AG04449 (cell line): Measurements from ENCODE around the gene MAP4K1.
"Not testable (repeated sequence)": the region's sequence is repeated elsewhere in the genome, so short reads cannot be mapped to it uniquely, and the experiment has no call there.

ENCODE experiments used
- CTCF ChIA-PET: fragments of 350-600 bp; formaldehyde crosslinking; extraction: SDS; loops from one replicate; lab custom pipeline; 2021; ENCODE audit warnings: antibody characterized with exemption; lab: Yijun Ruan, JAX
- POLR2A ChIA-PET: fragments of 400-600, 350-600 bp; formaldehyde crosslinking; extraction: SDS; loops from one replicate; lab custom pipeline; 2020; ENCODE audit warnings: antibody characterized with exemption, inconsistent platforms; lab: Yijun Ruan, JAX
- DNase-seq: peaks from one replicate; pipeline ENCODE4 v3.0.0-alpha.2; 2010; ENCODE audit warnings: low read depth, low spot score
- H3K4me3 ChIP-seq: 2 replicates; pipeline ENCODE4 v1.5.1; 2011; ENCODE audit warnings: low read depth, mild to moderate bottlenecking, control low read depth, low read length
- CTCF ChIP-seq: IDR thresholded peaks from one replicate; pipeline ENCODE4 v1.5.1; 2011; ENCODE audit warnings: mild to moderate bottlenecking, moderate library complexity, low read length, control low read depth, inconsistent platforms; ENCODE audit not compliant: insufficient read depth; ENCODE audit errors: missing control alignments

The MAP4K1 gene

GRCh38 chr19:38615007-38615581 lies 2.7 kb downstream of the MAP4K1 start:
- ChIA-PET POLR2A (no interaction called here), CTCF (interaction anchor here (0.7 to 1.6 kb wide), 2 partner anchors 18 to 100 kb away, joined by 3 read pairs; no protein-coding TSS in a partner anchor)
- TF ChIP-seq CTCF, result no peak
- no peak for DNase-seq
- no peak overlapping the region for H3K4me3 ChIP-seq

GRCh38 chr19:38614289-38614688 lies 3.5 kb downstream of the MAP4K1 start:
- DNase-seq, result no peak
- TF ChIP-seq CTCF, result no peak
- POLR2A ChIA-PET, result no interaction called here
- CTCF ChIA-PET, result interaction anchor here (0.6 to 1.2 kb wide), 2 partner anchors 20 to 315 kb away, joined by 3 to 4 read pairs; no protein-coding TSS in a partner anchor
- no peak overlapping the region for H3K4me3 ChIP-seq

DNA sequence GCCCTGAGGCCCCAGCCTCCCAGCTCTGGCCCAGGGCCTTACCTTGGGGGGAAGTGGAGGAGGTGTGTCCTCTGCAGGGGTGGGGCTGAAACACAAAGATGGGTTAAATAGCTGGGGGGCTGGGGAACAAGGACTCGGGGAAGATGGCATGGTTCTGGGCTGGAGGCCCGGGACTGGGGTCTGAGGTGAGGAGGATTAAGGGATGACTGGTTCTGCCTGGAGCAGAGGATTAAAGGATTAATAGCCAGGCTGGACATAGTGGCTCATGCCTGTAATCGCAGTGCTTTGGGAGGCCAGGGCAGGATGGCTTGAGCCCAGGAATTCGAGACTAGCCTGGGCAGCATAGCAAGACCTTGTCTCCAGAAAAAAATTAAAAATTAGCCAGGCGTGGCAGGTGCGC lies 11.6 kb downstream of the MAP4K1 start:
- ChIA-PET CTCF (no interaction called here), POLR2A (no interaction called here)
- DNase-seq, result no peak
- H3K4me3 ChIP-seq, result no peak overlapping the region
- TF ChIP-seq CTCF, result no peak

DNA sequence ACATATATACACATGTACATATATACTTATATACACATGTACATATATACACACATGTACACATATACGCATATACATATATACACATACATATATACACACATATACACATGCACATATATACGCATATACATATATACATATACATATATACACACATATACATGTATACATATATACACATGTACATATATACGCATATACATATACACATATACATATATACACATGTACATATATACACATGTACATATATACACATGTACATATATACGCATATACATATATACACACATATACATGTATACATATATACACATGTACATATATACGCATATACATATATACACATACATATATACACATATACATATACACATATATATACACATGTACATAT lies 14.9 kb downstream of the MAP4K1 start:
- CTCF ChIA-PET, H3K4me3 ChIP-seq, DNase-seq, POLR2A ChIA-PET: not testable (repeated sequence)

- CTCF ChIA-PET, result interaction anchor here (1.0 kb wide), 1 partner anchor 13 kb away, joined by 4 read pairs; no protein-coding TSS in a partner anchor
- no peak for DNase-seq
- no peak for TF ChIP-seq CTCF
- POLR2A ChIA-PET, result no interaction called here
- no peak overlapping the region for H3K4me3 ChIP-seq
Observed at GRCh38 chr19:38599722-38600121, 18.0 kb downstream of the MAP4K1 start.

DNA sequence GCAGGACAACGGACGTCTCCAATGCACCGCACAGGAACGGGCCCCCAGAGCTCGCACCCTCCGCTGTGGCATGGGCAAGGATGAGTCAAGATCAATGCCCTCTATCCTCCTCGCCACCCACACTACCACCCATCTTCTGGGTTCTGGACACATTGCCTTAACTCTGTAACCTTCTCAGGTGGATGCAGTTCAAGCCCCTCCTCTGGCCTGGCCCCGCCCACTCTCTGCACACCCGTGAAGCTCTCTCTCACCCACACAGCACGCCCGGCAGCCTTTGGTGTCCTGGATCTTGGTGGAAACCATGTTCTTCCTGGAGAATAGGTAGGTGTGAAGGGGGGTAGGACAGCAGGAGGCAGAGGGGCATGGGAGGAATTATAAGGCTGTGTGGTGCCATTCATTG lies 20.7 kb downstream of the MAP4K1 start:
- ChIA-PET POLR2A (no interaction called here), CTCF (no interaction called here)
- H3K4me3 ChIP-seq, result no peak overlapping the region
- no peak for TF ChIP-seq CTCF
- DNase-seq, result no peak
